DMS153 (cell line): ENCODE results near the gene HCN4.
"Not testable (repeated sequence)": the region's sequence is repeated elsewhere in the genome, so short reads cannot be mapped to it uniquely, and the experiment has no call there.

Experiments
- DNase-seq: peaks from one replicate; lab custom pipeline; 2025; lab: John Stamatoyannopoulos, UW

The HCN4 gene

GRCh38 chr15:73368301-73369136 lies at the start of gene HCN4:
TSS of gene HCN4 (minus strand) at chr15:73368958. CDS start at chr15:73368270, 688 bp downstream.
- no peak for DNase-seq

- DNase-seq, result no peak
Measured at GRCh38 chr15:73414876-73415275, 46.1 kb upstream of the HCN4 start.

GRCh38 chr15:73403171-73403570 lies 34.4 kb upstream of the HCN4 start:
- no peak for DNase-seq

- DNase-seq, result not testable (repeated sequence)
Measured at GRCh38 chr15:73400222-73400621, 31.5 kb upstream of the HCN4 start.

GRCh38 chr15:73398861-73399260 lies 30.1 kb upstream of the HCN4 start:
- DNase-seq, result no peak

GRCh38 chr15:73397461-73397860 lies 28.7 kb upstream of the HCN4 start:
- no peak for DNase-seq

- no peak for DNase-seq
Measured at GRCh38 chr15:73395671-73396070, 26.9 kb upstream of the HCN4 start.

GRCh38 chr15:73394782-73395181 lies 26.0 kb upstream of the HCN4 start:
- no peak for DNase-seq

- no peak for DNase-seq
Measured at GRCh38 chr15:73393336-73393735, 24.6 kb upstream of the HCN4 start.

- no peak for DNase-seq
Measured at GRCh38 chr15:73392025-73392424, 23.3 kb upstream of the HCN4 start.

GRCh38 chr15:73391128-73391872 lies 22.5 kb upstream of the HCN4 start:
- no peak for DNase-seq

GRCh38 chr15:73389971-73390544 lies 21.3 kb upstream of the HCN4 start:
- DNase-seq, result no peak

- DNase-seq, result no peak
Measured at GRCh38 chr15:73389539-73389938, 20.8 kb upstream of the HCN4 start.

GRCh38 chr15:73388256-73388781 lies 19.6 kb upstream of the HCN4 start:
- no peak for DNase-seq

- DNase-seq, result no peak
Measured at GRCh38 chr15:73387507-73388255, 18.9 kb upstream of the HCN4 start.

- DNase-seq, result no peak
Measured at GRCh38 chr15:73386886-73387506, 18.2 kb upstream of the HCN4 start.

GRCh38 chr15:73386238-73386637 lies 17.5 kb upstream of the HCN4 start:
- no peak for DNase-seq

- DNase-seq, result no peak
Measured at GRCh38 chr15:73385205-73385604, 16.4 kb upstream of the HCN4 start.

GRCh38 chr15:73383310-73384189 lies 14.8 kb upstream of the HCN4 start:
- no peak for DNase-seq

GRCh38 chr15:73382115-73382514 lies 13.4 kb upstream of the HCN4 start:
- DNase-seq, result no peak
